Colon (tissue), 2 donors: ENCODE results near the gene SF3B5.
"Not testable (repeated sequence)": the region's sequence is repeated elsewhere in the genome, so short reads cannot be mapped to it uniquely, and the experiment has no call there.

ENCODE experiments used
- FAIRE-seq: peaks from 2 replicates; lab custom pipeline; 2012; peaks lifted over from hg19 to GRCh38; lab: Jason Lieb, UNC
- donor health status: control.
- donor health status: control.

SF3B5 gene

DNA sequence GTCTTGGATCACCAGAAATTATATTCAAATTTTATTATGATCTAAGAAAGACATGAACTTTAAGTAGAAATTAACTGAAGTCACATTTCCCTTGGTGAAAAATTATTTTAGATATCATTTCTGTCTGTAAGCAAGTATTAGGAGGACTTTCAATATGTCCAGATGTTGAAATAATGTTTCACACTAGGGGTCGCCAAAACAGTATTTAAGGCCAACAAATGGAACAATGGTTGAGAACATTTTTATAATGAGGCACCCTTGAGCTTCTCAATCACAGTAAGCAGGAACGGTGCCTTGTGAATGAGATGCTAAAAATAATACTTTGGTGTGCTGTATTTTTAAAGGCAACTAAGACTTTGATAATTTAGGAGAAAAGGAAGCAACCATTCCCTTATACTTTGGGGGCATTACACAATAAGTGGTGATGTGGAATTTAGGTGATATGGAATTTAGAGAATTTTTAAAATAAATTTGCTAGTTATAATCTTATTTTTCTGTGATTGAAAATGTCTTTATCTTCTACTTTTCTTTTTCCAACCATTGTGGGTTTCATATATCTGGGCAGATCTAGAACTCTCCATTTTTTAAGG, 9.6 kb upstream of the SF3B5 start:
- peak; percentile 87 for FAIRE-seq

DNA sequence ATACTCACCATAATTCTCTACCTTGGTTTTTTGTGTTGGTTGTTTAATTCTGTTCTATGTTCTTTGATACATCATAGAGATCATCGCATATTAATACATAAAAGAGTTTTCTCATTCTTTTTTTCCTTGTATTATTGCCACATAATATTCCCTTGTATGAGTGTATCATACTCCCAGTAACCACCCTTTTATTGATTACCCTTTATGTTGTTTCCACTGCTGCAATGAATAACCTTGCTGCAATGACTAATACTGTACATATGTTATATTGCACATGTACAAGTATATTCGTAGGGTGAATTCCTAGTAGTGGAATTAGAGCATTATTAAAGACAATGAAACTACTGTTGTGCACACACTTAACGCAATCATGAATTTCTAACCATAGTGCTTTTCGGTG, 9.1 kb upstream of the SF3B5 start:
- no peak for FAIRE-seq

- no peak for FAIRE-seq
These were observed 7.7 kb upstream of the SF3B5 start for GRCh38 chr6:144103026-144103563.

DNA sequence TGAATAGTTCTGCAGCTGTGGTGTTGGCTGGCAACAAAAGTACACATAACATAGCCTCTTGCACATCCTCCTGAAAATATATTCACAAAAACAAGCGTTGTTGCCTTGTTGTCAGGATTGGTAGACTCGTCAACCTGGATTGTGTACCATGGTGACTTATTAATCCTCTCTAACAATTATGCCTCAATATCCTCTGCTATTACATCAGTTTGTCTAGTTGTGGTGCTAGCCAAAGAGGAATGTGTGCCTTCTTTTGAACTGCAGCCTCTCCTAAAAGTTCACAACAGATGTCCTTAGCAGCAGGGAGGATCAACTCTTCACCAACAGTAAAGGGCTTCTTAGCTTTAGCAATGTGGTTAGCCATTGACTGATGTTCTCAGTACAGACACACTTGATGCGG, 3.6 kb upstream of the SF3B5 start:
- FAIRE-seq, result no peak

DNA sequence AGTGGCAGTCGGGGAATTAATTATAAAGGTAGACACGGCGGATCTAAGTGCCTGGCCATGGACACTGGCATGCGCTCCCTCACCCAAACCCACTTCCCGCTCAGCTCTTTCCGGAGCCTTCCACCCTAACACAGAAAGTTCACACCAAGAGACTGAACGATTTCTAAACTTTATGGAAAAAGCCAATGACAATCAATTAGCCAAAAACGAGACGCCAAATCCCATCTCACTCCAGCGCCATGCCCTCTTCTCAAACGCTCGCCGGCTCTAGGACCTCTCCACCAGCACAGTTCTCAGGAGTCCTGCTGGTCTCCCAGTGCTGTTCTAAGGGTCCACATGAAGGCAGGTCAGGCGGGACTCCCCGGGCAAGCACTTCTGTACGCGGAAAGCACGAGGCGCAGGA, 641 bp downstream of the SF3B5 start:
- FAIRE-seq, result no peak

DNA sequence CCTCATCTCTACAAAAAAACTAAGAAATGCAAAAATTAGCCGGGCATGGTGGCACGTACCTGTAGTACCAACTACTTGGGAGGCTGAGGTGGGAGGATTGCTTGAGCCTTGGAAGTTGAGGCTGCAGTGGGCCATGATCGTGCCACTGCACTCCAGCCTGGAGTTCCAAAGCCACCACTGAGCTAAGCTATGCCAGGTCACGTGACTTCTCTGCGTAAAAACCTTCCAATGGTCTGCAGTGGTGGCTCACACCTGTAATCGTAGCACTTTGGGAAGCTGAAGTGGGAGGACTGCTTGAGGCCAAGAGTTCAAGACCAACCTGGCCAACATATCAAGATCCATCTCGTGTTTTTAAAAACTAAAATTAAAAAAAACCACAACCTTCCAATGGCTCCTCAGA, 1.7 kb downstream of the SF3B5 start:
- FAIRE-seq, result no peak

- no peak for FAIRE-seq
These were observed 2.1 kb downstream of the SF3B5 start for GRCh38 chr6:144093236-144093635.

DNA sequence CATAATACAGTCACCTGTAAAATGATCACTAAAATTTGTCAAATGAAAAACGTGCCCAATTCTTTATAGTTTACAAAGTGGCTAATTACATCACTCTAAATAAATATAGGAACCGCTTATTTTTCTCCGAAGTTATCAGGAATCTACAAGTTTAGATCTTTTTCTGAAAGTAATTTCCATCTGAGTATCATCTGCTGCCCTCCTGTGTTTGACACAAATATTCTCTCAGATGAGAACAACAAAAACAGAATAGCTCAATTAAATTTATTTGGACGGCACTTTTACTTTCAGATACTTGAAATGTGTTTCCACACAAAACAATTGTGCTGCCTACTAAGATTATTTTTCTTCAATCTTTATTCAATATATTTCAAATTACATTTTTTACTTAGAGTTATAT, 5.0 kb downstream of the SF3B5 start:
- no peak for FAIRE-seq

GRCh38 chr6:144087789-144088426, 7.5 kb downstream of the SF3B5 start:
- FAIRE-seq, result no peak

- no peak for FAIRE-seq
These were observed 8.4 kb downstream of the SF3B5 start for GRCh38 chr6:144086959-144087358.

GRCh38 chr6:144083172-144083571, 12.2 kb downstream of the SF3B5 start:
- no peak for FAIRE-seq

DNA sequence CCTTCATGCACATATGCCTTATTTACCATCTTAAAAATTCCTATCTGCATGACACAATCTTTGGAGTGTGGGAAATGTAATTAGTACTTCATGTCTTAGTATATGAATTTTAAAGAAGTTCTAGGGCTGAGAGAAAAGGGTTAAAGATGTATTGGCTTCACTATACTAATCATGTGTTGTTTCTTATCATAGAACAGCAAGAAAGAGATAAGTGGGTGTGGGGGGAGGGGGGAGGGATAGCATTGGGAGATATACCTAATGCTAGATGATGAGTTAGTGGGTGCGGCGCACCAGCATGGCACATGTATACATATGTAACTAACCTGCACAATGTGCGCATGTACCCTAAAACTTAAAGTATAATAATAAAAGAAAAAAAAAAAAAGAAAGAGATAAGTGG, 13.0 kb downstream of the SF3B5 start:
- not testable (repeated sequence) for FAIRE-seq

GRCh38 chr6:144077871-144078270, 17.5 kb downstream of the SF3B5 start:
- no peak for FAIRE-seq

DNA sequence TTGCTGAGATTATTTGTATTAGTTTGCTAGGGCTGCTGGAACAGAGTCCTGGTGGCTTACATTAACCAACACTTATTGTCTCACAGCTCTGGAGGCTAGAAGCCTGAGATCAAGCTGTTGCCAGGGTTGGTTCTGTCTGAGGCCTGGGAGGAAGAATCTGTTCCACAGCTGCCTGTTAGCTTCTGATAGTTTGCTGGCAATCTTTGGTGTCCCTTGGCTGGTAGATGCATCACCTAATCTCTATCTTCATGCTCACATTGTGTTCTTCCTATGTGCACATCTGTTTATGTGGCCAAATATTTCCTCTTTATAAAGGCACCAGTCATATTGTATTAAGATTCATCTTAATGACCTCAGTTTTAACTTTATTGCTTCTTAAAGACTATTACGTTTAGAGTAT, 19.5 kb downstream of the SF3B5 start:
- FAIRE-seq, result no peak

GRCh38 chr6:144075187-144075586, 20.2 kb downstream of the SF3B5 start:
- no peak for FAIRE-seq

DNA sequence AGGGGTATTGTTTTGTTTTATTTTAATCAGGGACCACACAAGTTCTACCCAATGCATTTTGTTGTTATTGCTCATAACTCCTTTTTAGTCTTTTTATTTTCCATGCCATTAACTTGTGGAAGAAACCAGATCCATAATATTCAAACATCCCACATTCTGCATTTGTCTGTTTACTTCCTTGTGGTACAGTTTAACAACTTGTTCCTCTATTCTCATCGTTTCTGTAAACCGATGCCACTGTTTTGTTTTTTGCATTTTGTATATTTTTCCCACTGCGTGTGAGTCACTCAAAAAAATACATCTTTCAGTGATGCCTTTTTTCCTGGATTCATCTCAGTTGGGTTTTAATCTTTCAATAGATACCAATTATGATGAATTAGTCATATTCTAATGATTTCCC, 22.3 kb downstream of the SF3B5 start:
- no peak for FAIRE-seq

DNA sequence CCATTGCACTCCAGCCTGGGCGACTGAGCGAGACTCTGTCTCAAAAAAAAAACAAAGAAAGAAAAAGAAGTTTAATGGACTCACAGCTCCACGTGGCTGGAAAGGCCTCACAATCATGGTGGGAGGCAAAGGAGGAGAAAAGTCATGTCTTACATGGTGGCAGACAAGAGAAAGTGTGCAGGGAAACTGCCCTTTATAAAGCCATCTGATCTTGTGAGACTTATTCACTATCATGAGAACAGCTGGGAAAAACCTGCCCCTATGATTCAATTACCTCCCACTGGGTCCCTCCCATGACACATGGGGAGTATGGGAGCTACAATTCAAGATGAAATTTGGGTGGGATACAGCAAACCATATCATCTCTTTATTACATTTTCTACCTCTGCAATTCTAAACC, 25.9 kb downstream of the SF3B5 start:
- no peak for FAIRE-seq

- no peak for FAIRE-seq
These were observed 26.6 kb downstream of the SF3B5 start for GRCh38 chr6:144068794-144069193.

- FAIRE-seq, result no peak
These were observed 28.5 kb downstream of the SF3B5 start for GRCh38 chr6:144066741-144067484.

DNA sequence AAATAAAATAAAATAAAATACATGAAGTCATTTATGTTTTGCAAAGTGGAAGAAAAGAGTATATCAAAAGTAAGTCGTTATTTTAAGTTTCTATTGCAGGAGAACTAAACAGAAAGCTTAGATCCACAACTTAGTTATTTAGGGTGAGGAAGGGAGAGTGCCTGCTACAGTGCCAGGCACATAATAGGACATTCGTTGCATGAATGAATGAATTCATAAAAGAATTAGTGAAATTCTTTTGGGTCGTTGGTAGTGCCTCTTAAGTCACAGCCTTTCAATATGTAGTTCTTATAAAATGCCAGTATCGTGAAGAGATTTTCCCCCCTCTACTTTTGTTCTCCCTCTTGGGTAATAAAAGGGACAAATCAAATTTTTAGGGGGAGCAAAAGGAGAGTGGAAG, 29.1 kb downstream of the SF3B5 start:
- no peak for FAIRE-seq

DNA sequence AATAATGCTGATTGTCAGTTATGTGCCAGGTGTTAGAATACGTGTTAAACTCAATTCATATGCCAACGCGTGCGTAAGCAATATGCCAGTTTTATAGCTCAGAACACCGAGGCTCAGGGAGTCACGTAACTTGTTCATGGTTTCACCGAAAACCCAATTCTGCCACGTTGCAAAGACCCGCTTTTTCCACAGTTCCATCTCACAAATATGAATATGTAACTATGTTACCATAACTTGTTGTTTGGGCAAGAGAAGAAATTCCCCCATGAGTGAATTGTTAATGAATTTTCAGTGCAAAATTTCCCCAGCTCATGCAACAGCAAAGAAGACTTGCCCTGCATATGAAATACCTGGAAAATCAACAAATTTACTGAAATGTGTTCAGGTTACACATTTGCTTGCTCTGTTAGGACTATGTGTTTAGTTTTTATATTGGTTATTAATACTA, 30.1 kb downstream of the SF3B5 start:
- FAIRE-seq, result no peak

- no peak for FAIRE-seq
These were observed 30.8 kb downstream of the SF3B5 start for GRCh38 chr6:144064402-144065212.
